ENCODE results near the gene GALNS.
"Not testable (repeated sequence)": the region's sequence is repeated elsewhere in the genome, so short reads cannot be mapped to it uniquely, and the experiment has no call there.

GALNS gene

DNA sequence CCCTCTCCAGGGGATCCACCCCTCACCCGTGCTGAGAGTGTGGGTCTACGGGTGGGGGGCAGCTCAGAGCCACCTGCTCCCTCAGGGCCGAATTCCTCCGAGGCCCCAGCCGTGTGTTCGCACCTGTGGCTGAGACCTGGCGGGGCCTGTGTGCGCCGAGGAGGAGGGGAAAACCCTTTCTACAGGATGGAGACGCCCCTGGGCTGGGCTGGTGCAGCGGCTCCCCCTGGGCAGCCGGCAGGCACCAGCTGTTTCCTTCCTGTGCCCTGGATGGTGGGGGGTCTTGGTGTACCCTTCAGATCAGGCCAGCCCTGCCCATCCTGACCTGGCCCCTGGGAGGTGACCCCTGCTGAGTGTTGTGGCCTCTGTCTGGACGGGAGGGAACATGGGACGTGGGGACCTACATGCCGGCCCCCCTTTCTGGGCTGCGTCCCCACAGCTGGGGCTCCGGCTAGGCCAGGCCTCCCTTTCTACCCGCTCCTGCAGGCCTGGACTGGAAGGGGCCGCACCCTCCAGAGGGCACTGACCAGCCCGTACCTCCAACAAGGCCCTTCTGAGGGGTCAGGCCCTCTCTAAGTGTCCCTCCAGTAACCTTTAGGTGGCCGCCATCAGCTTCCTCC is 38.0 kb upstream of the GALNS start:
- ATAC-seq = no peak
- no peak for TF ChIP-seq SNAI2 (CRISPR knock-in tag; IDR thresholded peaks at IDR 0.05)
- TF ChIP-seq, protein P1, sequence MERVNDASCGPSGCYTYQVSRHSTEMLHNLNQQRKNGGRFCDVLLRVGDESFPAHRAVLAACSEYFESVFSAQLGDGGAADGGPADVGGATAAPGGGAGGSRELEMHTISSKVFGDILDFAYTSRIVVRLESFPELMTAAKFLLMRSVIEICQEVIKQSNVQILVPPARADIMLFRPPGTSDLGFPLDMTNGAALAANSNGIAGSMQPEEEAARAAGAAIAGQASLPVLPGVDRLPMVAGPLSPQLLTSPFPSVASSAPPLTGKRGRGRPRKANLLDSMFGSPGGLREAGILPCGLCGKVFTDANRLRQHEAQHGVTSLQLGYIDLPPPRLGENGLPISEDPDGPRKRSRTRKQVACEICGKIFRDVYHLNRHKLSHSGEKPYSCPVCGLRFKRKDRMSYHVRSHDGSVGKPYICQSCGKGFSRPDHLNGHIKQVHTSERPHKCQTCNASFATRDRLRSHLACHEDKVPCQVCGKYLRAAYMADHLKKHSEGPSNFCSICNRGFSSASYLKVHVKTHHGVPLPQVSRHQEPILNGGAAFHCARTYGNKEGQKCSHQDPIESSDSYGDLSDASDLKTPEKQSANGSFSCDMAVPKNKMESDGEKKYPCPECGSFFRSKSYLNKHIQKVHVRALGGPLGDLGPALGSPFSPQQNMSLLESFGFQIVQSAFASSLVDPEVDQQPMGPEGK (CRISPR knock-in tag; IDR thresholded peaks at IDR 0.05; ENCODE audit: borderline replicate concordance) = no peak
- no peak for TF ChIP-seq ESRRG (CRISPR knock-in tag; IDR thresholded peaks at IDR 0.05)
- no peak for TF ChIP-seq BACH2 (CRISPR knock-in tag; IDR thresholded peaks at IDR 0.05; ENCODE audit: borderline replicate concordance)
- no peak for TF ChIP-seq PPARA (CRISPR knock-in tag; IDR thresholded peaks at IDR 0.05; ENCODE audit: borderline replicate concordance)
- no peak for TF ChIP-seq ZNF70 (CRISPR knock-in tag; IDR thresholded peaks at IDR 0.05)
- TF ChIP-seq ZNF8 (CRISPR knock-in tag; IDR thresholded peaks at IDR 0.05) = no peak

DNA sequence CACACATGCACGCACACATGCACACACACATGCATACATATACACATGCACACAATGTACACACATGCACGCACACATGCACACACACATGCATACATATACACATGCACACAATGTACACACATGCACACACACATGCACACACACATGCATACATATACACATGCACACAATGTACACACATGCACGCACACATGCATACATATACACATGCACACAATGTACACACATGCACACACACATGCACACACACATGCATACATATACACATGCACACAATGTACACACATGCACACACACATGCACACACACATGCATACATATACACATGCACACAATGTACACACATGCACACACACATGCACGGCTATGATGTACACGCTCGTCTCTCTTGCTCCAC is 37.5 kb upstream of the GALNS start:
- not testable (repeated sequence) for ATAC-seq

DNA sequence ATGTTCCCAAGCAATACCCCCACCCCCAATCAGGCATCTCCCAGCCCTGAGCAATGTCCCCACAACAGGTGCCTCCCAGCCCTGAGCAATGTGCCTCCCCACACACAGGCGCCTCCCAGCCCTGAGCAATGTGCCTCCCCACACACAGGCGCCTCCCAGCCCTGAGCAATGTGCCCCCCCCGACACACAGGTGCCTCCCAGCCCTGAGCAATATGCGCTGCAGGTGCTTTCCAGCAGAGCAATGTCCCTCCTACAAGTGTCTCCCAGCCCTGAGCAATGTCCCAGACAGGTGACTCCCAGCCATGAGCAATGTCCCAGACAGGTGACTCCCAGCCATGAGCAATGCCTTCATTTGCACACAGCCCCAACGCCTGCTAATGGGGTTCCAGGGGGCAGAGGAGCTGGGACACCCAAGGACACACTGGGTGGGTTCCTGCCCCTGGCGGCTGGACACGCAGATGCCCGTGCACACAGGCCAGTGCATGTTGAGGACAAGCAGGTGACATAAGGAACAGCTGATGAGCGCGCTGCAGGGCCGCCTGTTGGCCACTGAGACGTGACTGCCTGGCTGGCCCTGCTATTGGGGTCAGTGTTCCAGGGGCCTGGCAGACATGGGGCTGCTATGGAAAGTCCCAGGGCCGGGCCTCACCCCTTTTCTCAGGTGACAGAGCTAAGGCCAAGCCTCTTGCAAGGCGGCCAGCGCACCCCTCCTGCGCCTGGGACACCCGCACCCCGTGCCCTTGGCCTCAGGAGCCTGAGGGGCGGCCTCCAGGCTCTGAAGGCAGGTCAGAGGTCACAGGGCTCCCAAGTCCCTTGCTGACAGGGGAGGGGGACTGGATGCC is 36.6 kb upstream of the GALNS start:
- ATAC-seq = no peak
- TF ChIP-seq TOX (CRISPR knock-in tag; IDR thresholded peaks at IDR 0.05; ENCODE audit: borderline replicate concordance) = no peak
- no peak for TF ChIP-seq ZNF8 (CRISPR knock-in tag; IDR thresholded peaks at IDR 0.05)
- TF ChIP-seq TCF4 (CRISPR knock-in tag; IDR thresholded peaks at IDR 0.05; ENCODE audit: borderline replicate concordance) = no peak
- TF ChIP-seq ZC3H10 (CRISPR knock-in tag; IDR thresholded peaks at IDR 0.05) = no peak
- no peak for TF ChIP-seq BACH2 (CRISPR knock-in tag; IDR thresholded peaks at IDR 0.05; ENCODE audit: borderline replicate concordance)
- TF ChIP-seq, protein P1 (CRISPR knock-in tag; IDR thresholded peaks at IDR 0.05; ENCODE audit: borderline replicate concordance) = no peak
- TF ChIP-seq, protein P2, sequence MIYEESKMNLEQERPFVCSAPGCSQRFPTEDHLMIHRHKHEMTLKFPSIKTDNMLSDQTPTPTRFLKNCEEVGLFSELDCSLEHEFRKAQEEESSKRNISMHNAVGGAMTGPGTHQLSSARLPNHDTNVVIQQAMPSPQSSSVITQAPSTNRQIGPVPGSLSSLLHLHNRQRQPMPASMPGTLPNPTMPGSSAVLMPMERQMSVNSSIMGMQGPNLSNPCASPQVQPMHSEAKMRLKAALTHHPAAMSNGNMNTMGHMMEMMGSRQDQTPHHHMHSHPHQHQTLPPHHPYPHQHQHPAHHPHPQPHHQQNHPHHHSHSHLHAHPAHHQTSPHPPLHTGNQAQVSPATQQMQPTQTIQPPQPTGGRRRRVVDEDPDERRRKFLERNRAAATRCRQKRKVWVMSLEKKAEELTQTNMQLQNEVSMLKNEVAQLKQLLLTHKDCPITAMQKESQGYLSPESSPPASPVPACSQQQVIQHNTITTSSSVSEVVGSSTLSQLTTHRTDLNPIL (CRISPR knock-in tag; IDR thresholded peaks at IDR 0.05; ENCODE audit: low read depth) = no peak
- TF ChIP-seq, protein P3, sequence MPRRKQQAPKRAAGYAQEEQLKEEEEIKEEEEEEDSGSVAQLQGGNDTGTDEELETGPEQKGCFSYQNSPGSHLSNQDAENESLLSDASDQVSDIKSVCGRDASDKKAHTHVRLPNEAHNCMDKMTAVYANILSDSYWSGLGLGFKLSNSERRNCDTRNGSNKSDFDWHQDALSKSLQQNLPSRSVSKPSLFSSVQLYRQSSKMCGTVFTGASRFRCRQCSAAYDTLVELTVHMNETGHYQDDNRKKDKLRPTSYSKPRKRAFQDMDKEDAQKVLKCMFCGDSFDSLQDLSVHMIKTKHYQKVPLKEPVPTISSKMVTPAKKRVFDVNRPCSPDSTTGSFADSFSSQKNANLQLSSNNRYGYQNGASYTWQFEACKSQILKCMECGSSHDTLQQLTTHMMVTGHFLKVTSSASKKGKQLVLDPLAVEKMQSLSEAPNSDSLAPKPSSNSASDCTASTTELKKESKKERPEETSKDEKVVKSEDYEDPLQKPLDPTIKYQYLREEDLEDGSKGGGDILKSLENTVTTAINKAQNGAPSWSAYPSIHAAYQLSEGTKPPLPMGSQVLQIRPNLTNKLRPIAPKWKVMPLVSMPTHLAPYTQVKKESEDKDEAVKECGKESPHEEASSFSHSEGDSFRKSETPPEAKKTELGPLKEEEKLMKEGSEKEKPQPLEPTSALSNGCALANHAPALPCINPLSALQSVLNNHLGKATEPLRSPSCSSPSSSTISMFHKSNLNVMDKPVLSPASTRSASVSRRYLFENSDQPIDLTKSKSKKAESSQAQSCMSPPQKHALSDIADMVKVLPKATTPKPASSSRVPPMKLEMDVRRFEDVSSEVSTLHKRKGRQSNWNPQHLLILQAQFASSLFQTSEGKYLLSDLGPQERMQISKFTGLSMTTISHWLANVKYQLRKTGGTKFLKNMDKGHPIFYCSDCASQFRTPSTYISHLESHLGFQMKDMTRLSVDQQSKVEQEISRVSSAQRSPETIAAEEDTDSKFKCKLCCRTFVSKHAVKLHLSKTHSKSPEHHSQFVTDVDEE (CRISPR knock-in tag; IDR thresholded peaks at IDR 0.05) = no peak
- no peak for TF ChIP-seq ESRRG (CRISPR knock-in tag; IDR thresholded peaks at IDR 0.05)
- TF ChIP-seq, protein P4, sequence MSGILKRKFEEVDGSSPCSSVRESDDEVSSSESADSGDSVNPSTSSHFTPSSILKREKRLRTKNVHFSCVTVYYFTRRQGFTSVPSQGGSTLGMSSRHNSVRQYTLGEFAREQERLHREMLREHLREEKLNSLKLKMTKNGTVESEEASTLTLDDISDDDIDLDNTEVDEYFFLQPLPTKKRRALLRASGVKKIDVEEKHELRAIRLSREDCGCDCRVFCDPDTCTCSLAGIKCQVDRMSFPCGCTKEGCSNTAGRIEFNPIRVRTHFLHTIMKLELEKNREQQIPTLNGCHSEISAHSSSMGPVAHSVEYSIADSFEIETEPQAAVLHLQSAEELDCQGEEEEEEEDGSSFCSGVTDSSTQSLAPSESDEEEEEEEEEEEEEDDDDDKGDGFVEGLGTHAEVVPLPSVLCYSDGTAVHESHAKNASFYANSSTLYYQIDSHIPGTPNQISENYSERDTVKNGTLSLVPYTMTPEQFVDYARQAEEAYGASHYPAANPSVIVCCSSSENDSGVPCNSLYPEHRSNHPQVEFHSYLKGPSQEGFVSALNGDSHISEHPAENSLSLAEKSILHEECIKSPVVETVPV (CRISPR knock-in tag; IDR thresholded peaks at IDR 0.05) = no peak
- TF ChIP-seq PPARA (CRISPR knock-in tag; IDR thresholded peaks at IDR 0.05; ENCODE audit: borderline replicate concordance) = no peak
- no peak for TF ChIP-seq GLIS3 (CRISPR knock-in tag; IDR thresholded peaks at IDR 0.05)
- no peak for TF ChIP-seq OSR1 (CRISPR knock-in tag; IDR thresholded peaks at IDR 0.05)
- no peak for TF ChIP-seq ZFP3 (CRISPR knock-in tag; IDR thresholded peaks at IDR 0.05)
- no peak for TF ChIP-seq ARNTL (CRISPR knock-in tag; IDR thresholded peaks at IDR 0.05; ENCODE audit: borderline replicate concordance, low read depth)

Data from SK-N-SH treated with all-trans-retinoic acid at 6 μM for 48 hours (cell line).